Kasumi-1 (cell line): ENCODE results near the gene ZNF106.

Experiments
- DNase-seq, 2 experiments: peaks; one replicate each; lab custom pipeline; 2025; lab: John Stamatoyannopoulos, UW

ZNF106 gene

DNA sequence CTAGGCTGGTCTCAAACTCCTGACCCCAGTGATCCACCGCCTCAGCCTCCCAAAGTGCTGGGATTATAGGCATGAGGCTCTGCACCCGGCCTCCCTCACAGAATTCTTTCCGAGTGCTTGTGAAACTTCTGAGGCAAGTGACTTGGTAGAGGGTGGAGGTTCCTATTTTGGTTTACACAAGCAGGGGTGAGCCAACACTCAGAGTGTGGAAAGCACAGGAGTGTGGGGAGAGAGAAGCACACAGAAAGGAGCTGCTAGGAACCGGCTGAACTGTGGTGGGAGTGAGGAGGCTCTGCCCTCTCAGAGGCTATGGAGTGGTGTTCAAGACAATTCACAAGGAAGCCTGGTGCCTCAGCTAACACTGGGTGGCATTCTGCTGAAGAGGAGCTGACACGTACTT, 123.9 kb downstream of the ZNF106 start:
- peak; percentile 12 to 42 for DNase-seq

DNA sequence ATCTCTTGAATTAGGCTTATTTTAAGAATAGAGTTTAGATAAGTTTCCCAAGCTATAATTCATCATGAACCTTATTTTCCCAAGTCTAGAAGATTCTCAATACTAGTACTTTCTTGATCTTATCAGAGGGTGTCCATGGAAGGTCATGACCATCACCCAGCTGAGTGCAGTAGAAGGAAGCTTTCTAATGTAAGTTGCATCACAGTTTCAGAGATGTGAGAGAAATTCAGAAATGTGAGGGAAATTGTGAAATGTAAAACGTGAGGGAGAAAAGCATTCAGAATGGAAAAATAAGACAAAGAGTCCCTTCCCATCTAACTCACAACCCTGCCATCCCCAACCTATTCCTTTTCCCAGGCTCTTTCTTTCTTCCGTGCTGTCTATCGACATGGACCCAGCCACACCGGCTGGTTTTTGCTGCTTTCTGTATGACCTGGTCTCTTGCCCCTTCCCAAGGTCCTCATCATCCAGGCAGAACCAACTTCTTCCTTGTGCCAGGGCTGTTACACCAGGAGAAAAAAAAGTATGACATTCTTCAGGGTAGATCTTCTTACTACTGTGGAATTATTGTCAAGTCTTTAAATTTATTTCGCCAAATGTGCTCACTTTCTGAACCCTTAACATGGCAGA, 124.9 kb downstream of the ZNF106 start:
- DNase-seq: no peak

DNA sequence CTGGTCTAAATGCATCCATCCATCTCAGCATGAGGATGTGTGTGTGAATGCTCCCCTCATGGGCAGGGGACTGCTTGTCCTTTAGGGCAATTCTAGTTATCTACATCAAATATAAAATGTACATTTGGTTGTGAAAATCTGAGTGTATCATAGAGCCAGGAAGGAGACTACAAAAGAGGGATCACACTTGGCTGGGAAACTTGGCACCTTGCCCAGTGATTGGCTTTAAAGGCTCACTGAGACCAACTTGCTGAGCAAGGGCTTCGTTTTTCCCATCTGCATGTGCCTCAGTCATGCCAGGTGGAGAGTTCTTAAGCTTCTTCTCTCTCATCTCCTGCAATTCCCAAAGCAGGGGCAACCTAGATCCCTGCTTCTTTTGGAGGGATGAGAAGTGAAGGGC, 126.4 kb downstream of the ZNF106 start:
- no peak for DNase-seq

DNA sequence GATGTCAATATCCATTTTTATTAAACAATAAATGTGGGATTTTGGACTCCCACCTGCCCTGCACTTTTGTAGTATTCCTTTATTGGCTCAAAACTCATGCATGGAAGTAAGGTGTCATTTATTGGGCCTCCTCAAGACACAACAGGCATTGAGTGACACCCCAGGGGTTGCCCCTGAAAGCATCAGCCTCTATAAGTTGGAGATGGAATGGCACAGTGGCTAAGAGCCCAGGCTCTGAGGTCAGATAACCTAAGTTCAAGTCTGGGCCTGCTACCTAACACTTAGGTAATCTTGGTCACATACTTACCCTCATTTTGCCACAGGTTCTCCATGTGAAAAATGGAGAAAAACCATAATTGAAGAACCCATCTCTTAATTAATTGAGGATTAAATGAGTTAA, 127.0 kb downstream of the ZNF106 start:
- no peak for DNase-seq

DNA sequence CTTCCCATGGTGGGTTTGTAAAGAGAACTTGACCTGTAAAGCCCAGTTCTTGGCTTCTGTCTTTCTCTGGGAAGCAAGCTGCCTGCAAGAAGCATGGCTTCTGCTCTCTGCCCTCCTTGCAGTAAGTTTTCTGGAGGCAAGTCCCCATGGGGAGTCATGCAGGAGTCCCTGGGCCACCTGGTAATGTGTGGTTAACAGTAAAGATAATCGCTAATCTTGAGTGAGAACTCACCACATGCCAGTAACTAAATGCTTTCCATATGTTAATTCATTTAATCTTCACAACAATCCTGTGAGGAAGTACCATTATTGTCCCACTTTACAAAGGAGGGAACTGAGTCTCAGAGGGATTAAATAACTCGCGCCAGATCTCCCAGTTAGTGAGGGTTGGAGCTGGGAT, 127.5 kb downstream of the ZNF106 start:
- DNase-seq: no peak
